Measurements from ENCODE around the gene TAF3.
"Not testable (repeated sequence)": the region's sequence is repeated elsewhere in the genome, so short reads cannot be mapped to it uniquely, and the experiment has no call there.

Gene TAF3, protein sequence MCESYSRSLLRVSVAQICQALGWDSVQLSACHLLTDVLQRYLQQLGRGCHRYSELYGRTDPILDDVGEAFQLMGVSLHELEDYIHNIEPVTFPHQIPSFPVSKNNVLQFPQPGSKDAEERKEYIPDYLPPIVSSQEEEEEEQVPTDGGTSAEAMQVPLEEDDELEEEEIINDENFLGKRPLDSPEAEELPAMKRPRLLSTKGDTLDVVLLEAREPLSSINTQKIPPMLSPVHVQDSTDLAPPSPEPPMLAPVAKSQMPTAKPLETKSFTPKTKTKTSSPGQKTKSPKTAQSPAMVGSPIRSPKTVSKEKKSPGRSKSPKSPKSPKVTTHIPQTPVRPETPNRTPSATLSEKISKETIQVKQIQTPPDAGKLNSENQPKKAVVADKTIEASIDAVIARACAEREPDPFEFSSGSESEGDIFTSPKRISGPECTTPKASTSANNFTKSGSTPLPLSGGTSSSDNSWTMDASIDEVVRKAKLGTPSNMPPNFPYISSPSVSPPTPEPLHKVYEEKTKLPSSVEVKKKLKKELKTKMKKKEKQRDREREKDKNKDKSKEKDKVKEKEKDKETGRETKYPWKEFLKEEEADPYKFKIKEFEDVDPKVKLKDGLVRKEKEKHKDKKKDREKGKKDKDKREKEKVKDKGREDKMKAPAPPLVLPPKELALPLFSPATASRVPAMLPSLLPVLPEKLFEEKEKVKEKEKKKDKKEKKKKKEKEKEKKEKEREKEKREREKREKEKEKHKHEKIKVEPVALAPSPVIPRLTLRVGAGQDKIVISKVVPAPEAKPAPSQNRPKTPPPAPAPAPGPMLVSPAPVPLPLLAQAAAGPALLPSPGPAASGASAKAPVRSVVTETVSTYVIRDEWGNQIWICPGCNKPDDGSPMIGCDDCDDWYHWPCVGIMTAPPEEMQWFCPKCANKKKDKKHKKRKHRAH

GRCh38 chr10:7818295-7819120, at the start of gene TAF3:
TSS of gene TAF3 (plus strand) at chr10:7818505. CDS start at chr10:7818710, 205 bp downstream.
- peak; percentile 72 to 90 (median 82) for DNase-seq (ENCODE audit: low read depth in 3 of 3, low spot score in 1 of 3)

DNA sequence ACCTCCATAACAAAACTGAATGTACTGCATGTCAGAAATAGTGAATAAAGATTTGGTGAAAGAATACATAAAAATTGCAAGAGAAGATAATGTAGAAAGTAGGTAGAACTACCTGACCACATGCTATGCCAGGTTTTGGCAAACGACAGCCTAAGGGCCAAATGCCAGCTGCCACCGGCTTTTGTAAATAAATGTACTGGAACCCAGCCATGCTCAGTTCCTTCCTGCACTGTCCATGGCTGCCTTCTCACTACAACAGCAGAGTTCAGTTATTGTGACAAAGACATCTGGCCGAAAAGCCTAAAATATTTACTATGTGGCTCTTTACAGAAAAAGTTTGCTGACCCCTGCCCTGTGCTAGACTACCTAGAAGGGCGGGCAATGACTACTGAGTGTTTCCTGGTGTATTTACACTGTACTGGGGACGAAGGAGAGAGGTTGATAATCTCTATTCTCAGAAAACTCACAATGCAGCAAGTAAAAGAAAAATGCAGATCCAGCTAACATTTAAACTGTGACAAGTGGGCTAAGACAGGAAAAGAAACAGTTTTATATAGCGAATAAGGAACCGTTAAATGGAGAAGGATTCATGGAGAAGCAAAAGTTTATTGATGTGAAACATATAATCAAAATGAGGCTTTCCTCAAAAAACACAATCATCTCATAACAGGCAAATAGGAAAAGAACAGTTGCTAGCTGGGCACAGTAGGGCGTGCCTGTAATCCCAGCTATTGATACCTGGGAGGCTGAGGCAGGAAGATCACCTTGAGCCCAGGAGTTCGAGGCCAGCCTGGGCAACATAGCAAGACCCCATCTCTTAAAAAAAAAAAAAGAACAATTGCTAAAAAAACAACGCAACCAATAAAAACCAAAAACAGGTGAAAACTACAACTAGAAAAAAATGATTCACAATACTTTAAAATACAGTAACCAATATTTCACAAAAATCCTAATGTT, 44.2 kb upstream of the TAF3 start:
- DNase-seq (ENCODE audit: low read depth in 3 of 3, low spot score in 1 of 3) = no peak

DNA sequence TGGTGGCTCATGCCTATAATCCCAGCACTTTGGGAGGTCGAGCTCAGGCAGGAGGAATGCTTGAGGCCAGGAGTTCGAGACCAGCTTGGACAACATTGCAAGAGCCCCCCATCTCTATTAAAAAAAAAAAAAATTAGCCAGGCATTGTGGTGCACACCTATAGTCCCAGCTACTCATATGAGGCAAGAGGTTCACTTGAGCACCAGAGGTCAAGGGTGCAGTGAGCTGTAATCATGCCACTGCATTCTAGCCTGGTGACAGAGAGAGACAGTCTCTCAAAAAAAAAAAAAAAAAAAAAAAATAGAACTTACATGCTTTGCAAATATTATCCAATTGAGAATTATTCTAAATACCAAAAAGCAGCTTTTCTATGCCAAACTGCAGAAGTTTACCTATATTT, 41.5 kb upstream of the TAF3 start:
- no peak for DNase-seq (ENCODE audit: low read depth in 3 of 3, low spot score in 1 of 3)

DNA sequence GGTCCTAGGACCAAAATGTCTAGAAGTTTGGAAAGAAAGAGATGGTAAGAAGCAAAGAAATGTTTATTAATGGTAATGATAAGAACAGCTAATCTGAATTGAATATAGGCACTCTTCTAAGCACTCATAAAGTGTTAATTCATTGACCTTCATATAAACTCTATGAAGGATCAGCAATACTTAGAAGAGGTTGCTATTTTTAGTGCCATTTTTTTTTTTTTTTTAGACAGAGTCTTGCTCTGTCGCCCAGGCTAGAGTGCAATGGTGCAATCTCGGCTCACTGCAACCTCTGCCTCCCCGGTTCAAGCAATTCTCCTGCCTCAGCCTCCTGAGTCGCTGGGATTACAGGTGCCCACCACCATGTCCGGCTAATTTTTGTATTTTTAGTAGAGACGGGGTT, 36.1 kb upstream of the TAF3 start:
- not testable (repeated sequence) for DNase-seq (ENCODE audit: low read depth in 3 of 3, low spot score in 1 of 3)

- no peak for DNase-seq (ENCODE audit: low read depth in 3 of 3, low spot score in 1 of 3)
Measured at GRCh38 chr10:7786430-7786829, 31.9 kb upstream of the TAF3 start.

DNA sequence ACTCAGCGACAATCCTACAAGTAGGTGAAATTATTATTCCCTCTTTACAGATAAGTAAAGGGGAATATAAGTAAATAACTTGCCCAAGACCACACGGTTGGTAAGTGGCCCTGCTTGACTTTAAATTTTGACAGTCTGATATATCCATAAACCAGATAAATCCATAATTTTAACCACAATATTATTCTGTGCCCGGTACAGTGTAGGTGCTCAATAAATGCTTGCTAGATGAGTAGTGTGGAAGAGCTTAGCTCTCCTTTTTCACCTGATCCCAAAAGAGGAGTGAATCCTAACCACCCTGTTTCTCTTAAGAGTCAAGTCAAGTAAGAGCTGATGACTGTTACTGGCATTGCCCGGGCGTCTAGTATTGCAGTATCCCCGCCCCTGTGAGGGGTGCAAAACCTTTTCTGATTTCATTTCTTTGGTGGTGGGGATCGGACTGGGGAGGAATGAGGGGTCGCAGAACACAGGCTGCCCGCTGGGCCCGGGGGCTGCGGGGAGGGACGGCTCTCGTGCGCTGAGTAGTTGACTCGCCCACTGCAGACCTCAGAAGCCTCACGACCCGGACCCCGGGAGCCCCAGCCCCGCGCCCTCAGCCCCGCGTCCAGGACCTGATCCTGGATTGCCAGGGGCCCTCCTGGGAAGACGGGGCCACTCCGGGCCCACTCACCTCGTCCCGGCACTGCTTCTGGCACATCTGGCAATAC, 31.0 kb upstream of the TAF3 start:
- no peak for DNase-seq (ENCODE audit: low read depth in 3 of 3, low spot score in 1 of 3)

- DNase-seq (ENCODE audit: low read depth in 3 of 3, low spot score in 1 of 3) = peak; percentile 91 to 95 (median 94)
Measured at GRCh38 chr10:7787857-7788638, 30.3 kb upstream of the TAF3 start, which contains the start of the genes ATP5F1C and KIN. TSS of gene ATP5F1C (plus strand) at chr10:7788177. CDS start at chr10:7788208, 31 bp downstream. TSS of gene KIN (minus strand) at chr10:7787993. CDS start at chr10:7787933, 60 bp downstream.

- DNase-seq (ENCODE audit: low read depth in 3 of 3, low spot score in 1 of 3) = no peak
Measured at GRCh38 chr10:7788639-7789286, 29.5 kb upstream of the TAF3 start.

DNA sequence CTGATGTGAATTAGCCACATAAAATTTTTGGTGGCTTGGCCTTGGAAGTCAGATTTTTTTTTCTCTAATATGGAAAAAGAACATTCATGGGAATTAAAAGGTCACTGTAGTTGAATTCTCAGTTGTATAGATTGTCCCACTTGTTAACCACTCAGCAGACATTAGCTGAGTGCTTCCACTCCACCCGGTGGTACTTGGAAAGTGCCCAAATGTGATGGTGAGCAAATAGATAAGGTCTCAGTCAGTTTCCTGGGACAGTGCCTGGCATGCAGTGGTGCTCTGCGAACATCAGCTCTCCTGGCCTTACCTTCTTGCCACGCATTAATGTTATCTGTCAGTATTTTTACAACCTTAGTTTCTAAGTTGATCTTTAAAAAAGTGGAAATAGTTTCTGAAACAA, 28.9 kb upstream of the TAF3 start:
- DNase-seq (ENCODE audit: low read depth in 3 of 3, low spot score in 1 of 3) = no peak

DNA sequence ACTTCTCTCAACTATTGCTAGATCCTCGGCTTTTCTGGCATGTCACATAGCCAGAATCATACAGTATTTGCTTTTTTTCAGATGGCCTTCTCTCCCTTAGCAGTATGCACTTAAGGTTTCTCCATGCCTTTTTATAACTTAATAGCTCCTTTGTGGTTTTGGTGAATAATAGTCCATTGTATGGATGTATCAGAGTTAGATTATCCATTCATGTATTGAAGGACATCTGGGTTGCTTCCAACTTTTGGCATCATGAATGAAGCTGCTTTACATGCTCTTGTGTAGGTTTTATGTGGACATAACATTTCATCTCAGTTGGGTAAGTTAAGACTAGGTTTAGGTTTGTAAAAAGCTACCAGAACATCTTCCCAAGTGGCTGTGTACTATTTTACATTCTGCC, 25.8 kb upstream of the TAF3 start:
- no peak for DNase-seq (ENCODE audit: low read depth in 3 of 3, low spot score in 1 of 3)

DNA sequence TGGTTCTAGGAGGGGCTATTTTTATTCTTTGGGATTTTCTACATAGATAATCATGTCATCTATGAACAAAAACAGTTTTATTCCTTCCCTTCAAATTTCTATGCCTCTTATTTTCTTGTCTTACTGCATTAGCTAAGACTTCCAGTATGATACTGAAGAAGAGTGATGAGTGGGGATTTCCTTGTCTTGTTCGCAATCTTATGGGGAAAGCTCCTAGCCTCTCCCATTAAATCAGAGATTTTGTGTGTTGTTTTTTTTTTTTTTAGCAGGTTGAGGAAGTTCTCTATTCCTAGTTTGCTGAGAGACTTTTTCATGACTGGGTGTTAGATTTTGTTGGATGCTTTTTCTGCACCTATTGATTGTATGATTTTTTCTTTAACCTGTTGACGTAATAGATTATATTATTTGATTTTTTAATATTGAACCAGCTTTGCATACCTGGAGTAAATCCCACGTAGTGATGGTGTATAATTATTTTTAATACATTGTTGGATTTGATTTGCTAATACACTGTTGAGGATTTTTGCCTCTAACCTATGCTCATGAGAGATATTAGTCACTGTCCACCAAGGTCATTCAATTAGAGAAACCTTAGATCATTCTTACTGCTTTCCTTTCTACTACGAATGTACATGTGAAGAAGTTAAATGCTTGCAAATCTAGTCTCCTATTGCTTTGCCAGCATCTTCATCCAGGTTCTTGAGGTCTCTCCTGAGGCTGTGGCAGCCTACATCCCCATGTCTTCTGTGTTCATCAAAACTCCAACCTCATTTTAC, 23.9 kb upstream of the TAF3 start:
- DNase-seq (ENCODE audit: low read depth in 3 of 3, low spot score in 1 of 3) = no peak

GRCh38 chr10:7795605-7796004, 22.7 kb upstream of the TAF3 start:
- no peak for DNase-seq (ENCODE audit: low read depth in 3 of 3, low spot score in 1 of 3)

DNA sequence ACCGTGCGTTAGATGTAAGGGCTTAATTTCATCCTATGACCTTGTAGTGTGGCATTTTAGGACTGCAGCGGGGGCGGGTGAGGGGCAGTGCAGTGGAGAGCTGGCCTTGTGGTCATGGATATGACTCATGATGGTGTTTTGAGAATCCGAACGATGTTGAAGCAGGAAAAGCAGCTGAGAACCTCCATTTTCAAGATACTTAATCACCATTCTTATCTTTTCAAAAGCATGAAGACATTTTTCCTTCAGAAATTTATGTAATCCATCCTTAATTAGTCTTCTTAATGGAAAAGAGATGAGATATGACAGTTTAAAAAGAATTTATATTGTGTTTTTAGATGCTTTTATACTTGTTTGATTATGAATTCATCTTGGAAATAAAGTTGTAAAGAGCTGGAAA, 20.7 kb upstream of the TAF3 start:
- DNase-seq (ENCODE audit: low read depth in 3 of 3, low spot score in 1 of 3) = no peak

- no peak for DNase-seq (ENCODE audit: low read depth in 3 of 3, low spot score in 1 of 3)
Measured at GRCh38 chr10:7802606-7803005, 15.7 kb upstream of the TAF3 start.

GRCh38 chr10:7804216-7804615, 14.1 kb upstream of the TAF3 start:
- DNase-seq (ENCODE audit: low read depth in 3 of 3, low spot score in 1 of 3) = no peak

DNA sequence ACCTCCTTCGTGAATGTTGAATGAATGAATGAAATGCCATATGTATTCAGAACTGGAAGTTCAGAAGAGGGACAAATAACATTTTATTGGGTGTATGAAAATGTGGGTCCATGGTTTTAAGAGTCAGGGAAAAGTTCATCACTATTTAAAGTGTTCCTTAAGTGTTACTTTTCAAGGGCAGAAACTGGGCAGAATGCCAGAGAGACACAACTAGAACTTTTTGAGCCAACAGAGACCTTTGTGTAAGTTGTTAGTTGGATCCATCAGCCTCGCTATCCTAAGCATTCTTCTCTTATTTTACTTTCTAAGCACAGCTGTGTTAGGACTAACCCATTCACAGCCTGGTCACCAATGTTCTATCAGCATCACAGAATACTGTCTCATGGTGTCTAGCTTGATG, 13.6 kb upstream of the TAF3 start:
- DNase-seq (ENCODE audit: low read depth in 3 of 3, low spot score in 1 of 3) = no peak

DNA sequence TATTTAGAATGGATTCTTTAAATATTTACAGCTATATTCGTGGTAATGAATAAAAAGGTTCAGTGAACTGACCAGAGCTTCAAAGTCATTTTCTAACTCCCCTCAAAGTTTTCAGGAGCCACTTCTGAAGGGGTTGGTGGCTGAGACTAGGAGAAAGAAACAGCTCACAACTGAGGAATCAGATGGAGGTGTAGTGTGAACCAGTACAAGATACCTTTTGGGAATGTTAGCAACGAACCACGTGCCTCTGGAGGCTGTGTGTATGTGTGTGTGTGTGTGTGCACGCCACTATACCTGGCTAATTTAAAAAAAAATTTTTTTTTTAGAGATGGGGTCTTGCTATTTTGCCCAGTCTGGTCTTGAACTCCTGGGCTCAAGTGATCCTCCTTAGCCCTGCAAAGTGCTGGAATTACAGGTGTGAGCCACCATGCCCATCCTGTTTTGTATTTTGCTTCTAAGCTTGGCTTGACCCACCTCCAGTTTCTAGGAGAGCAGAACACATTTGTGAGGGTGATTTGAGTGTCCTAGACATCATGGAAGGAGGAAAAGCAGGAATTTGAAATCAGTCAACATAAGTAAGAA, 9.5 kb upstream of the TAF3 start:
- DNase-seq (ENCODE audit: low read depth in 3 of 3, low spot score in 1 of 3) = no peak
